ENCODE results near the gene BANP.
"Not testable (repeated sequence)": the region's sequence is repeated elsewhere in the genome, so short reads cannot be mapped to it uniquely, and the experiment has no call there.

The BANP gene

GRCh38 chr16:88022076-88023042 lies 71.1 kb downstream of the BANP start:
- H3K27ac ChIP-seq (ENCODE audit: poor library complexity, severe bottlenecking) = no peak overlapping the region
- no peak for DNase-seq (ENCODE audit: low spot score)
- no peaks in the 10 kb centered on the region for H3K4me1 ChIP-seq (ENCODE audit: insufficient read depth, poor library complexity, severe bottlenecking)
- no peaks in the 10 kb centered on the region for H3K27me3 ChIP-seq (ENCODE audit: insufficient read depth, poor library complexity, severe bottlenecking)
- no peak for TF ChIP-seq CTCF (IDR thresholded peaks at IDR 0.05; ENCODE audit: poor library complexity, severe bottlenecking)
- no peak overlapping the region for H3K4me3 ChIP-seq (ENCODE audit: severe bottlenecking)
- ATAC-seq (ENCODE audit: low read depth) = no peak
- no peaks in the 10 kb centered on the region for H3K36me3 ChIP-seq (ENCODE audit: low read depth)
- no peaks in the 10 kb centered on the region for H3K9me3 ChIP-seq (ENCODE audit: severe bottlenecking)

- no peak for ATAC-seq (ENCODE audit: low read depth)
- Histone ChIP-seq H3K9me3 (ENCODE audit: severe bottlenecking) (no peaks in the 10 kb centered on the region), H3K27me3 (ENCODE audit: insufficient read depth, poor library complexity, severe bottlenecking) (no peaks in the 10 kb centered on the region), H3K4me1 (ENCODE audit: insufficient read depth, poor library complexity, severe bottlenecking) (no peaks in the 10 kb centered on the region), H3K4me3 (ENCODE audit: severe bottlenecking) (no peak overlapping the region), H3K27ac (ENCODE audit: poor library complexity, severe bottlenecking) (no peak overlapping the region), H3K36me3 (ENCODE audit: low read depth) (no peaks in the 10 kb centered on the region)
- DNase-seq (ENCODE audit: low spot score) = no peak
- no peak for TF ChIP-seq CTCF (IDR thresholded peaks at IDR 0.05; ENCODE audit: poor library complexity, severe bottlenecking)
Observed at GRCh38 chr16:88023366-88023765, 72.1 kb downstream of the BANP start.

- no peak for ATAC-seq (ENCODE audit: low read depth)
- Histone ChIP-seq H3K27ac (ENCODE audit: poor library complexity, severe bottlenecking) (no peak overlapping the region), H3K36me3 (ENCODE audit: low read depth) (no peaks in the 10 kb centered on the region), H3K4me3 (ENCODE audit: severe bottlenecking) (no peak overlapping the region), H3K9me3 (ENCODE audit: severe bottlenecking) (no peaks in the 10 kb centered on the region), H3K4me1 (ENCODE audit: insufficient read depth, poor library complexity, severe bottlenecking) (no peaks in the 10 kb centered on the region), H3K27me3 (ENCODE audit: insufficient read depth, poor library complexity, severe bottlenecking) (no peaks in the 10 kb centered on the region)
- peak; percentile 51 for DNase-seq (ENCODE audit: low spot score)
- TF ChIP-seq CTCF (IDR thresholded peaks at IDR 0.05; ENCODE audit: poor library complexity, severe bottlenecking) = no peak
Observed at GRCh38 chr16:88023786-88024185, 72.6 kb downstream of the BANP start.

GRCh38 chr16:88024491-88025085 lies 73.4 kb downstream of the BANP start:
- H3K4me1 ChIP-seq (ENCODE audit: insufficient read depth, poor library complexity, severe bottlenecking); H3K27me3 ChIP-seq (ENCODE audit: insufficient read depth, poor library complexity, severe bottlenecking); H3K4me3 ChIP-seq (ENCODE audit: severe bottlenecking); H3K27ac ChIP-seq (ENCODE audit: poor library complexity, severe bottlenecking); H3K36me3 ChIP-seq (ENCODE audit: low read depth); H3K9me3 ChIP-seq (ENCODE audit: severe bottlenecking): not testable (repeated sequence)
- DNase-seq (ENCODE audit: low spot score) = peak; percentile 51
- peak; percentile 62; the same call in 1 of the 3 replicates for ATAC-seq (ENCODE audit: low read depth)
- peak; percentile 38 for TF ChIP-seq CTCF (IDR thresholded peaks at IDR 0.05; ENCODE audit: poor library complexity, severe bottlenecking)

- not testable (repeated sequence) for H3K27me3 ChIP-seq (ENCODE audit: insufficient read depth, poor library complexity, severe bottlenecking); H3K9me3 ChIP-seq (ENCODE audit: severe bottlenecking); H3K36me3 ChIP-seq (ENCODE audit: low read depth); H3K27ac ChIP-seq (ENCODE audit: poor library complexity, severe bottlenecking); H3K4me3 ChIP-seq (ENCODE audit: severe bottlenecking); H3K4me1 ChIP-seq (ENCODE audit: insufficient read depth, poor library complexity, severe bottlenecking); DNase-seq (ENCODE audit: low spot score)
- ATAC-seq (ENCODE audit: low read depth) = peak; percentile 59
Observed at GRCh38 chr16:88025086-88025492, 73.9 kb downstream of the BANP start.

GRCh38 chr16:88025828-88026555 lies 74.8 kb downstream of the BANP start:
- not testable (repeated sequence) for DNase-seq (ENCODE audit: low spot score); H3K27ac ChIP-seq (ENCODE audit: poor library complexity, severe bottlenecking); H3K4me3 ChIP-seq (ENCODE audit: severe bottlenecking); H3K4me1 ChIP-seq (ENCODE audit: insufficient read depth, poor library complexity, severe bottlenecking); ATAC-seq (ENCODE audit: low read depth); H3K27me3 ChIP-seq (ENCODE audit: insufficient read depth, poor library complexity, severe bottlenecking); H3K36me3 ChIP-seq (ENCODE audit: low read depth); H3K9me3 ChIP-seq (ENCODE audit: severe bottlenecking)

All from RWPE2 (cell line).